Spleen (tissue), 7 donors: ENCODE data around the gene PPP1R3D.

ENCODE experiments used
- CTCF ChIP-seq, 11 experiments: fragments of 200-600 bp in 7 of 11; fragments of 450-650 bp in 4 of 11; sonication (generic) in 4 of 11; IDR thresholded peaks in 8 of 11; conservative IDR thresholded peaks in 3 of 11; 1 replicate in 7 of 11; 2 replicates in 4 of 11; pipeline versions ENCODE4 v1.4.0 to v1.8.0; 2016 to 2021; ENCODE audit warnings: antibody characterized with exemption in 11 of 11, inconsistent platforms in 4 of 11, mild to moderate bottlenecking in 1 of 11
- POLR2A ChIP-seq, 3 donors: fragments of 450-650 bp; IDR thresholded peaks; one replicate each; pipeline ENCODE4 v1.5.1; 2017; ENCODE audit warnings: antibody characterized with exemption in 3 of 3, mild to moderate bottlenecking in 1 of 3
- donor health status: DM: no; HTN: no; CAD: no; lungs with moderate emphysema.
- donor health status: DM: no; HTN: no; CAD: no.
- donor health status: DM: no; HTN: no; CAD: no.

GRCh38 chr20:59932616-59933295 is 7.3 kb downstream of the PPP1R3D start:
- no peak for TF ChIP-seq CTCF (IDR thresholded peaks at IDR 0.05 in 8 of 11, conservative IDR thresholded peaks at IDR 0.05 in 3 of 11)
- no peak for TF ChIP-seq POLR2A (IDR thresholded peaks at IDR 0.05)
